GM19324 (cell line): Measurements from ENCODE around the gene KLHL20.
A peak's percentile ranks its signal among the peaks of the same experiment; 100 is the strongest.
"Not testable (repeated sequence)": the region's sequence is repeated elsewhere in the genome, so short reads cannot be mapped to it uniquely, and the experiment has no call there.

Source experiments
- ATAC-seq: cut with Tn5 transposase; IDR thresholded peaks from one replicate; pipeline ENCODE4 v1.9.1; 2021; ENCODE audit warnings: mild to moderate bottlenecking, moderate library complexity; ENCODE audit not compliant: unreplicated experiment, low FRiP score

KLHL20 gene

DNA sequence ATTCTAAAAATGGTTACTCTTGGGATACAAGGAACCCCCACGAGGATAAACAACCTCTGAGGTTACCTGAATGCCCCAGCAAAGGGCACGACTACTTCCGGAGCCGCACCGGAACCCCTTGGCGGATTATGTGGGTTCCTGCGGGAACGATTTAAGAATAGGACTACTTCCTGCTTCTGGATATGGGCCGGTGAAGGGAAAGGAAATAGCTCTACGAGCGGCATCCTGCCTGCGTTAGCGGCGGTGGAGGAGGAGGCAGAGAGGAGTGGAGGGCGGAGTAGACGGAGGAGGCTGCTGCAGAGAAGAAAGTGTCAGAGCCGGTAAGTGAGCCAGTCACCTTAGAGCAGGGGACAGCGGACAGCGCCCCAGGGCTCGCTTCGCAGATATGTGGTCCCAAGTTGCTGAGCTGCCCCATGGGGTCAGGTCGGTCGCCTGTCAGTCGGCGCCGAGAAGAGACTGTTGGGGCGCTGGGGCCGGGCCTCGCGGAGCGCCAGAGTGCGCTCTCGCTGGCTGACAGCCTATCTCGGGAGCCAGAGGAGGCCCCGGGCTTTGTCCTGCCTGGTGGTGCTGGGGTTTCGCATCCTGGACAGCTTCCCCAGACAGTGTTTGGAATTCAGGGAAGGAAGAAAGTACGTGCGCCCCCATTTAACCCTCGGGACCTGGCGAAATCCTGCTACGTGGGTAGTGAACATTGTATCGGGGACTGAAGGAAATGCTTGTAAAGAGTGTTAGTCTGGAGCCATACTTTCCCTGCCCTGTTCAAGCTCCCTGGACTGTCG, at the start of gene KLHL20:
Gene KLHL20, plus strand, starts transcription at position 223 of the 779 bp plus-strand sequence. CDS start 1,063 bp downstream, outside the sequence.
- ATAC-seq = peak; percentile 94

- no peak for ATAC-seq
Observed at GRCh38 chr1:173666646-173667045, 48.1 kb upstream of the KLHL20 start.

DNA sequence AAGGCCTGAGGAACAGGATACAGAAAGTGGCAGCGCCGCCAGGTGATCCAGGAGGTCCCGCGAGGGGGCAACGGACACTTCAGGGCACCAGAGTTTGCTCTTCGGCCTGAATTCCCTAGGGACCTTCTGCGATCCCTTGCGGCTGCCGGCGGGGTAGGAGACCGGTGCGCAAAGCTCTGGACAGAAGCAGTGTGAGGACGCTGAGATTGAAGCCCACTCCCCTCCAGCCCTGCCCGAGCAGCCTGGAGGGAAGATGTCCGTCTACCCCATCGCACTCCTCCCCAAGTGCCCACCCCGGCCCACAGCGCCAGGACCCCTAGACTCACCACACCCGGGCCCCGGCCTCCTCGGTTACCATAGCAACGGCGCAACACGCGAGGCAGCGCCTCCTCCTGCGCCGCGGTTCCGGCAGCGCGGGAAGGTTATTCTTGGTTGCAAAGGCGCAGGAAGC, 45.3 kb upstream of the KLHL20 start, which contains the start of gene ANKRD45:
Gene ANKRD45, minus strand, starts transcription at position 361 of the 451 bp plus-strand sequence. CDS start 10,433 bp downstream, outside the sequence.
- no peak for ATAC-seq

- not testable (repeated sequence) for ATAC-seq
Observed at GRCh38 chr1:173674496-173674895, 40.3 kb upstream of the KLHL20 start.

DNA sequence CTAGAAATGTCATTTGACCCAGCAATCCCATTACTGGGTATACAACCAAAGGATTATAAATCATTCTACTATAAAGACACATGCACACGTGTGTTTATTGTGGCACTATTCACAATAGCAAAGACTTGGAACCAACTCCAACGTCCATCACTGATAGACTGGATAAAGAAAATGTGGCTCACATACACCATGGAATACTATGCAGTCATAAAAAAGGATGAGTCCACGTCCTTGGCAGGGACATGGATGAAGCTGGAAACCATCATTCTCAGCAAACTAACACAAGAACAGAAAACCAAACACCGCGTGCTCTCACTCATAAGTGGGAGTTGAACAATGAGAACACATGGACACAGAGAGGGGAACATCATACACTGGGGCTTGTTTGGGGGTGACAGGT, 34.6 kb upstream of the KLHL20 start:
- not testable (repeated sequence) for ATAC-seq

DNA sequence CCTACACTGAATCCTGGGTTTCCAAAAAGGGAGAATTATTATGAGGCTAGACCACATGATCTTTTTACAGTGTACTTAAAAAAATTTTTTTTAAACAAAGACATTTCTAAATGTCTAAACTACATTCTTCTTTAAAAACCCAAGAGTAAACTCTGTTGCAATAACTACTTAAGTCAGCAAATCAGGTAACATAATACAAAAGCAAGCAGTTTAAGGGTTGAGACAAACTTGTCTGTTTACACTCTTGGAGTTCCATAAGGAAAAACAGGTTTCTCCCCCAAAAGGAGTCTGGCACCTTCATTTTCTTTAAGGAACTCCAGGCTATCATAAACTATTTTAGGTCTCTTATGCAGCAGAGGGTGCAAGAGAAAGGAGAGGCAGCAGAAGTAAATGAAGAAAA, 32.6 kb upstream of the KLHL20 start:
- no peak for ATAC-seq

- not testable (repeated sequence) for ATAC-seq
Observed at GRCh38 chr1:173683838-173684237, 30.9 kb upstream of the KLHL20 start.

GRCh38 chr1:173685121-173685520, 29.7 kb upstream of the KLHL20 start:
- ATAC-seq = not testable (repeated sequence)

DNA sequence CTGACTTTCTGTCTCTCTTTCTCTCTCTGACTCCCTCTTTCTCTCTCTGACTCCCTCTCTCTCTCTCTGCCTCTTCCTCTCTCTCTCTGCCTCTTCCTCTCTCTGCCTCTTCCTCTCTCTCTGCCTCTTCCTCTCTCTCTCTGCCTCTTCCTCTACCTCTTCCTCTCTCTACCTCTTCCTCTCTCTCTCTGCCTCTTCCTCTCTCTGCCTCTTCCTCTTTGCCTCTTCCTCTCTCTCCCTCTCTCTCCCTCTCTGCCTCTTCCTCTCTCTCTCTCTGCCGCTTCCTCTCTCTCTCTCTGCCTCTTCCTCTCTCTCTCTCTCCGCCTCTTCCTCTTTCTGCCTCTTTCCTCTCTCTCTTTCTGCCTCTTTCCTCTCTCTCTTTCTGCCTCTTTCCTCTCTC, 26.5 kb upstream of the KLHL20 start:
- no peak for ATAC-seq

DNA sequence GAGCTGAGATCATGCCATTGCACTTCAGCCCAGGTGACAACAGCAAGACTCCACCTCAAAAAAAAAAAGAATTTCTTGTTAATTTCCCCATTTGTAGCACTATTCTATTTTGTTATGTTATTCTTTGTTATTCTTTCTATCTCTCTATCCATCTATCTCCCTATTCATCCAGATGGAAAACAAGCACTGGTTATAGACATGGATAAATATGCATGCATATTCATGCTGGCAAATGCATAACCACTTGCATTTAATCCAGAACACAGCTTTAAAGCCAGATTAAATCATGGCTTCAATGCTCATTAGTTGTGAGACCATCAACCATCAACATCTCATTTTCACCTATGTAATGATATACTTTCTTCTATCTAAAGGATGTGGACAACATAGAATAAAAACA, 21.5 kb upstream of the KLHL20 start:
- ATAC-seq = no peak

DNA sequence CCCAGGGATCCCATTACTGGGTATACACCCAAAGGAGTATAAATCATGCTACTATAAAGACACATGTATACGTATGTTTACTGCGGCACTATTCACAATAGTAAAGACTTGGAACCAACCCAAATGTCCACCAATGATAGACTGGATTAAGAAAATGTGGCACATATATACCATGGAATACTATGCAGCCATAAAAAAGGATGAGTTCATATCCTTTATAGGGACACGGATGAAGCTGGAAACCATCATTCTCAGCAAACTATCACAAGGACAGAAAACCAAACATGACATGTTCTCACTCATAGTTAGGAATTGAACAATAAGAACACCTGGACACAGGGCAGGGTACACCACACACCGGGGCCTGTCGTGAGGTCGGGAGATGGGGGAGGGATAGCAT, 13.5 kb upstream of the KLHL20 start:
- ATAC-seq = not testable (repeated sequence)

DNA sequence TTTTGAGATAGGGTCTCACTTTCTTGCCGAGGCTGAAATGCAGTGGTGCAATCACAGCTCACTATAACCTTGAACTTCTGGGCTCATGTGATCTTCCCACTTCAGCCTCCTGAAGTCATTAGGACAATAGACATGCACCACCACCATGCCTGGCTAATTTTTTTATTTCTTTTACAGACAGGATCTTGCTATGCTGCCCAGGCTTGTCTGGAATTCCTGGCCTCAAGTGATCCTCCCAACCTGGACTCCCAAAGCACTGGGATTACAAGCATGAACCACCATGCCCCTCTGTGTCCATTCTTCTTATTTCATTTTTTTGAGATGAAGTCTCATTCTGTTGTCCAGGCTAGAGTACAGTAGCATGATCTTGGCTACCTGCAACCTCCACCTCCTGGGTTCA, 12.0 kb upstream of the KLHL20 start:
- ATAC-seq = no peak

DNA sequence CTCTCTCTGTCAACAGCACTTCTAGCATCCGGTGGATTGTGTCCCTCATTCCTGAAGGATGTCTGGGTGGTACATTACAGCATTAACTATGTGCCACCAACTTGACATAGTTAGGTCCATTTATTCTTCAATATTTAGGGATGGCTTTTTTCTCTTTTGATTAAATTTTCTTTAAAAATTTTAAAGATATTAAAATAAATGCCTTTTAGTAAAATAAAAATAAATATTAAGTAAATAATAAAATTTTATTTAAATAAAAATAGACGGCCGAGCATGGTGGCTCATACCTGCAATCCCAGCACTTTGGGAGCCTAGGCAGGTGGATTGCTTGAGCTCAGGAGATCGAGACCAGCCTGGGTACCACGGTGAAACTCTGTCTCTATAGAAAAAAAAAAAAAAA, 9.7 kb upstream of the KLHL20 start:
- ATAC-seq = no peak

DNA sequence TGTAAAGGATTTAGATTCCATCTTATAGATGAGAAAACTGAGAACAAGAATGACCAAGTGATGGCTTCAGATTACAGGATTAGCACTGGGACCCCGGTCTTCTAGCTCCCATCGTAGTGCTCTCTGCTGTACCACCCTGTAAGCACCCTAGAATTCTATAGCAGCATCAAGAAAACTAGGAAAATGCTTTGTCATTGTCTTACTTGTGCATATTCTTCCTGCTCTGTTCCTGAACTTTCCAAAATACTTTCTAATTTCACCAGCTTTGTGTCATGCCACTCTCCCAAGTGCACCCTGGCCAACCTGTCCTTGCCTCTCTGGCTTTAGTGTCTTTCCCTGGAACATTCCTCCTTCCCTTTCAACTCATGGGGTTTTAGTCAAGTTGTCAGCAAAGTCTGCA, 6.0 kb upstream of the KLHL20 start:
- ATAC-seq = no peak

- ATAC-seq = no peak
Observed at GRCh38 chr1:173714441-173714758, 381 bp upstream of the KLHL20 start.

DNA sequence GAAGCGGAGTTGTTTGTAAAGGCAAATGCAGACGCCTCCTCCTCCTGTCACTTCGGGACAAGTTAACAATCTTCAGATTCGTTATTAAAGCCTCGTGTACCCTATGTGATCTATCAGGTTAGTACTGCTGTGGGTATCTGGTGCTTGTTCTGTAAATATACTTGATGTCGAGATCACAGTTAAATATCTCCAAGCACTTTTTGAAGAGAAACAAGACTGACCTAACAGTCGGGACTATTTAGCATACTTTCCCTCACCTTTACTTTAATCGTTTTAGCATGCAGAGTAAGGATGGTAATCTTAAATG, 710 bp downstream of the KLHL20 start:
- ATAC-seq = no peak

DNA sequence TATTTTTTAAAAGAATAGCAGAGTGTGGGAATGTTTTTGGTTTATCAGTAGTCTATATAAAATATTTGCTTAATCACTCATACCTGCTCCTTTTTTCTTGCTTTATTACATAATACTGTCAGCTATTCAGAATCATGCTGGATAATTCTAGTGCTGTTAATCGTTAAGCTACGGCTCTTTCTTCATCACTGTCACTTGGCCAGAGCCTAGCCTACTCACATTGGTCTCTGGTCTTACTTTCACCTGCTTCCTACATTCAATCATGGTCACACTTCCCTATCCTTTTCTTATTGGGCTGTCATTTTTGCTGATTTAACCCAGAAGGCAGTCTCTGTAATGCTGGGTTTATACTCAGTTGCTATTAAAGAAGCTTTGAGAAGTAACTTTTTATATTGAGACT, 2.5 kb downstream of the KLHL20 start:
- no peak for ATAC-seq

DNA sequence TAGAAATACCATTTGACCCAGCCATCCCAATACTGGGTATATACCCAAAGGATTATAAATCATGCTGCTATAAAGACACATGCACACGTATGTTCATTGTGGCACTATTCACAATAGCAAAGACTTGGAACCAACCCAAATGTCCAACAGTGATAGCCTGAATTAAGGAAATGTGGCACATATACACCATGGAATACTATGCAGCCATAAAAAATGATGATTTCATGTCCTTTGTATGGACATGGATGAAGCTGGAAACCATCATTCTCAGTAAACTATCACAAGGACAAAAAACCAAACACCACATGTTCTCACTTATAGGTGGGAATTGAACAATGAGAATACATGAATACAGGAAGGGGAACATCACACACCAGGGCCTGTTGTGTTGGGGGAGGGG, 16.6 kb downstream of the KLHL20 start:
- ATAC-seq = not testable (repeated sequence)

DNA sequence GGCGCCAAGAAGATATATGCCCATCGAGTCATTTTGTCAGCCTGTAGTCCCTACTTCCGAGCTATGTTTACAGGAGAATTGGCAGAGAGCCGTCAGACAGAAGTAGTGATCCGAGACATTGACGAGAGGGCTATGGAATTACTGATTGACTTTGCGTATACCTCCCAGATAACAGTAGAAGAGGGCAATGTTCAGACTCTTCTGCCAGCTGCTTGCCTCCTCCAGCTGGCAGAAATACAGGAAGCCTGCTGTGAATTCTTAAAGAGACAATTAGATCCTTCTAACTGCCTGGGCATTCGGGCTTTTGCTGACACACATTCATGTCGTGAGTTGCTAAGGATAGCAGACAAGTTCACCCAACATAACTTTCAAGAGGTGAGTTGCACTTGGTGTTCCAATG, 19.1 kb downstream of the KLHL20 start:
- no peak for ATAC-seq

DNA sequence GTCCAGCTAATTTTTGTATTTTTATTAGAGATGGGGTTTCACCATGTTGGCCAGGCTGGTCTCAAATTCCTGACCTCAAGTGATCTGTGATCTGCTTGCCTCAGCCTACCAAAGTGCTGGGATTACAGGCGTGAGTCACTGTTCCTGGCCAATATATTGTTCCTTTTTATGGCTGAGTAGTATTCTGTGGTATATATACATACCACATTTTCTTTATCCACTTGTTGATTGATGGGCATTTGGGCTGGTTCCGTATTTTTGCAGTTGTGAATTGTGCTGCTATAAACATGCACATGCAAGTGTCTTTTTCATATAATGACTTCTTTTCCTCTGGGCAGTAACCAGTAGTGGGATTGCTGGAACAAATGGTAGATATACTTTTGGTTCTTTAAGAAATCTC, 21.3 kb downstream of the KLHL20 start:
- ATAC-seq = not testable (repeated sequence)

DNA sequence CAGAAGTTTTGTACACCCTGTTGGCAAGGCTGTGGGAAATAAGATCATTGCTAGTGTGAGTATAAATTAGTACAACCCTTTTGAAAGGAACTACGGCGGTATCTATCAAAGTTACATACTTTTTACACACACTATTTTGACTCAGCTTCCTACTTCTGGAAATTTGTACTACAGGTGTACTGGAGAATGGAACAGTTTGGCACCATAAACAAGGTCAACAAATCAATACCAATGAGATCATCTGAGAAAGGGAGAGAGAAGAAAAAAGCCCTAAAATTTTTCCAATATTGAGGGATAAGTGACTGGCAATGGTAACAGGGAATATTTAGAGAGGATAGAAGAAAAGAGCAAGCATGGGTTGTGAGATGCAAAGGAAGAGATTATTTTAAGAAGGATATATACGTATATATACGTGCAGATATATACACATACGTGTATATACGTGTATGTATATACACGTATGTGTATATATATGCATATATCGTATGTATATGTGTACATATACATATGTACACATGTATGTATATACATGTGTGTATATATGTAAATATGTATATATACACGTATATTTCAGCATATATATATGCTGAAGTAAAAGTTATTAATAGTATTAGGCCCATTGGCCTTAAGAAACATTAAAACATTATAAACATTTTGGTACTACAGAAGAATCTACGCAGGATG, 27.6 kb downstream of the KLHL20 start:
- no peak for ATAC-seq

DNA sequence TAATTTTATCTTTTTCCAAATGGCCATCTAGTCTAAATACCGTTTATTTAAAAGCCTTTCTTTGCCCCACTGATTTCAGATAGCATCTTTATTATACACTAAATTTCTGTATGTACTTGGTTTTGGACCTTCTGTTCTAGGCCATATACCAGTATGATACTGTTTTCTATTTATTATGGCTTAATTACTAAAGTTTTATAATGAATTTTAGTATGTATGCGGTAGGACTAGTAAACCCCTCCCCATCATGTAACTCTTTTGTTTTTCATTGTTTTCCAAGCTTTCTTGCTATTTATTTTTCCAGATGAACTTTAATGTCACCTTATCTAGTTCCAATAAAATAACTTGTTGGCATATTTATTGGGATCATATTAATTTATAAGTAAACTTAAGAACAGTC, 29.9 kb downstream of the KLHL20 start:
- ATAC-seq = no peak
